GM18526 (cell line): ENCODE results near the gene PSMD1.

ENCODE experiments used
- POLR2A ChIP-seq: IDR thresholded peaks from 3 replicates; pipeline ENCODE4 v1.6.1; 2011; ENCODE audit not compliant: insufficient read length; ENCODE audit errors: extremely low read depth

PSMD1 gene

DNA sequence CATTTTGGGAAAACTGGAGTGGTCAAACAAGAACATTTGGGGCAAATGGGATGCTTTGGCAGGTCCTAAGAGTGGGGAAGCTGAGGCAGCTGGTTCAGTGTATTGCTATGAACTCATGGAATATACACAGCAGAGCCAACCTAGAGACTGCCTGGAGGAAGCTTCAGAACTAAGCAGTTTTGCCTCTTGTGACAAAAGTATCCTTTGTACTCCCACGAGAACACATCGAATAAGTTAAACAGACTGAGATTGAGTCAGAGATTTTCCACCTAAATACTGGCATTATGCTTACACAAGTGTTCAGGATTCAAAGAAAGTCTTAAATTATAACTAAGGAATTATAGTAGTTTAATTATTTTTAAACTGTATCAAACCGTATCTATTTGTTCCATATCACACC lies 136.5 kb downstream of the PSMD1 start:
- no peak for TF ChIP-seq POLR2A

DNA sequence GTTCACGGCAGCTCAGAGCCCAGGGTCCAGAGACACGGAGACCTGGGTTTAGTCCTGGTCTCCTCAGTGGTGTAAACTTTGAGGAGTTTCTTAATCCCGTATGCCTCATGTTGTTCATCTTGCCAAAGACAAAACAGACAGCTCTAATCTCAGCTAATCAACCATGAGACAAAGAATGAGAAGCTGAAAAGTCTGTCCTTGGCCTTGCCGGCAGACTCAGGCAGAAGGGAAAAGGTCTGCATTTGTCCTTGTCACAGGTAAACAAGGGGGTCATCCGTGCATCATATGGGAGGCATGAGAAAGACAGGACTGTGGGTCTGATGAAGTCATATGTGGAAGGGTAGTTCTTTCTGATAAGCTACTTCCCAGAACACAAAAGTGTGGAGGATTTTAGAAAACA lies 139.9 kb downstream of the PSMD1 start:
- no peak for TF ChIP-seq POLR2A

DNA sequence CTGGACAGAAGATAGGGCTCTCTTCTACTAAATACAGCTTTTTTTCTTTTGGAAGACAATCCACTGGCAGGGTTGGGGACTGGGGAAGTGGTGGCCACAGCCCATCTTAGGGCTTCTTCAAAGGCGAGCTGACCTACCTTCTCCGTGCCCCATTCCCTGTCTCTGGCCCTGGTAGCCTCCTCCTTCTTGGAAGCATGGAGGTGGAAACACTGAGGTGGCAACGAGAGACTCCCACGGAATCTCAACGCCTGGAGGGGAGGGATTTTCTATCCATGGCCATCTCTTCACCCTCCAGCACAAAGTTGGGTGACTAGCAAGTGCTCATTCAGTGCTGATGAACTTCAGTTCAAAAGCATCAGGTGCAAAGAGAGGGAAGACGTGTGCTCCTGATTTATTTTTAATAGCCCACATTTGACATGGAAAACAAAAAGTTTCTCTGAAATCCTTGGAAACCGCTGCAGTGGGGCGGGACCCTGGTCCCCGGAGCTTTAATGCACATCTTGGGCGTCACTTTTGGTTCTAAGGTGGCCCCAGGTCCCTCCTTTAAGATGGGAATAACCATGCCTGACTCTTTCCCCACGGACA lies 141.1 kb downstream of the PSMD1 start:
- no peak for TF ChIP-seq POLR2A

DNA sequence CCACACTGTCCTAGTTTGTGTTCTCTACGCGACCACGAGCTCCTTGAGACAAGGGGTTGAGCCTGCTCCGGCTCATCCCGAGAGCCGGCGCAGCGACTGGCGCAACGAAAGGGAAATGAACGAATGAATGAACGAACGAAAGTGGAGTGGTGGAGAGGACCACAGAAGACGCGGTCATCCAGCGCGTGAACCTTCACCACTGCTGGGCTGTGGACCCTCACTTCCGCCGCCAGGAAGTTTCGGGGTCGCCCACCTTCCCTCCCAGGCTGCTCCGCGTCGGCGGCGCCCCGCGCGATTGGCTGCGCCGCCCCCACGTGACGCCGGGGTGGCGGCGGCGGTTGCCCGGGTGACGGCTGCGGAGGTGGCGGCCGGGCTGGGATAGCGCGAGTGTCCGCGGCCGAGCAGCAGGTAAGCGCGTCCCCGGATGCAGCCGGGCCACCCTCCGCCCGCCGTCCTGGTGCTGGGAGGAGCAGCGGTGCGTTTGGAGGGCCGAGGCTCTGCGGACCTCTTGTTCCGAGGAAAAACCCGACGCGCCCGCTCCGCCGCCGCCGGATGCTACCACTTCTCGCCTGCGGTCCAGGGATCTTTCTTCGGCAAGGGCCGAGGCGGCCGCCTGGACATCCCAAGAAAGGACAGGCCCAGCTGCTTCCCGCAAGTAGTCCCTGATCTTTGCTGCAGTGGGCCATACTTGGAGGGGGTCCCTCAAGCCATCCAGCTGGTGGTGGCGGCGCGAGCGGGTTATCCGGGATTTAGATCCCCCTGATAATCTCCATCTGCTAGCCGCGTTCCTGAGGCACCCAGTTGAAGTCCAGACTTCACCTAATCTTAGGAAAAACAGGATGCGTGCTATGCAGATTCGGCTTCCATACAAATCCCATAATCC lies 141.9 kb downstream of the PSMD1 start, which contains the start of gene ARMC9:
Gene ARMC9 (plus strand): TSS at position 341 of the 883 bp plus-strand sequence. CDS start 7,608 bp downstream, outside the sequence.
- TF ChIP-seq POLR2A: peak; percentile 89

DNA sequence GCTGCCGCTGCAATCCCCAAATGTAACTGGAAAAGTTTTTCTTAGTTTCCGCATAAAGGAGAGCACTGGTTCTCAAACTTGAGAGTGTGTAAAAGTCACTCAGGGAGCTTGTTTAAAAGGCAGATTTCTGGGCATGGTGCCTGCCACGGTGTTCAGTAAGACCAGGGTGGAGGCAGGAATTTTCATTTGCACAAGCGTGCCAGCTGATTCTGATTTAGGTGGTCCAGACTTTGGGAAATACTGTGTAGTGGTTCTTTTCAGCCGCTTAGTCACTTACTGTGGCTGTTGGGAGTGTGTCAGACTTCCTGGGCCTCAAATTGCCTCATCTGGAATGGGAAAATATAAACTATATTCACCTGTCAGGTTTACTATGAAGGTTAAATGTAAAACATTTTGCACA lies 142.6 kb downstream of the PSMD1 start:
- no peak for TF ChIP-seq POLR2A

DNA sequence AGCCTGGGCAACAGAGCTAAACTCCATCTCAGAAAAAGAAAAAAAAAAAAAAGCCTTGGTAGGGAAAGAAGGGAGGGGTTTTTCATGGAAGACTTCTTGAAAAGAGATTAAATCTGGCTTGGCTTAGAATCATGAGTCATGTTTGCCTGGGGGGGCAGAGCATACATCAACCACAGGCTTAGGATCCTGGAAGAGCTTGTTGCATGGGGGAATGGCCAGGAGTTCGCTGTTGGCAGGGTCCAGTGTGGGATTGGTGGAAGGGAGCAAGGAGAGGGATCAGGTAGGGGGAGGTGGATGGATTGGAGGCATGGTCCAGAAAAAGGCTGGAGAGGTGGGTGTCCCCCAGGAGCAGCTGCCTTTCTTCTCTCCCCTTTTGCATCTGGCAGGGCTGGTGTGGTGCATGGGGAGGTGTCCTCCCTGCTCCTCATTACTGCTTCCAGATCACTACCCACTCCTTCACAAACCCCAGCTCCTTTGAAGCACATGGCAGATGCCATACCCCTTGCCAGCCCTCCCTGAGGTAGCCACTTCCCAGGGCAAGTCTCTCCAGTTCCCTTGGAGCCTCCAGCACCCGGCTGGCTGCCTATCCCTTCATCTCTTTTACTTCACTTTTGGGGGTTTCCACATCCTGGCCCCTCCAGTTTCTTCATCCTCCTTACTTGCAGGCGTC lies 144.3 kb downstream of the PSMD1 start:
- TF ChIP-seq POLR2A: no peak

DNA sequence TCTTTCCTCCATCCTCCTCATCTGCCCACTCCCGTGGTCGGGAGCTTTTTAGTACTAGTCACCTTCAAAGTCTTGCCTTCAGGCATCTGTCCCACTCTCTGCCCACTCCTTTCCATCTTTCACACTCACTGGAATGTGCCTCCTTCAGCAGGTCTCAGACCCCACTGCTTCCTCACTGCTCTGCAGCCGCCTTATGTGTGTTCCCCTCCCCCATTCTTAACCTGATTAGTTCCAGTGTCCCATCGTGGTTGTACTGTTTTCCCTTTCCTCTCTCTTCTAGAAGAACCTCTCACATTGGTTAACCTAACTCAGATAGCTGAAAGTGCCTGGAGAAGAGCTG lies 144.8 kb downstream of the PSMD1 start:
- TF ChIP-seq POLR2A: no peak

DNA sequence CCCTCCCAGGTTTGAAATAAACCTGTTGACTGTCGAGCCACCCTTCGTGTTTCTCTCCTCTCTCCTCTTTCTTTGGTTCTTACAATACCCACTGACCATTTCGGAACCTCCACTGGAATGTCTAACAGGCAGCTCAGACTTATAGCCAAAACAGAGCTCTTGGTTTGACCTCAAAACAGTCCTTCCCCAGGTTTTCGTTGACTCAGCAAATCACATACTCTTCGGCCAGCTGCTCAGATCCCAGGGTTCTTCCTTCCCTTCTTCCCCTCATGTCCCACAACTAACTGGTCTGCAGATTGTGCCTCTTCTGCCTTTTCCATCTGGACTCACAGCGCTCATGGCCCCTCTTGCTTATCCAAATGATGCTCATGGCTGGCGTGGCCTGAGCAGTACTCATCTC lies 146.4 kb downstream of the PSMD1 start:
- TF ChIP-seq POLR2A: no peak

DNA sequence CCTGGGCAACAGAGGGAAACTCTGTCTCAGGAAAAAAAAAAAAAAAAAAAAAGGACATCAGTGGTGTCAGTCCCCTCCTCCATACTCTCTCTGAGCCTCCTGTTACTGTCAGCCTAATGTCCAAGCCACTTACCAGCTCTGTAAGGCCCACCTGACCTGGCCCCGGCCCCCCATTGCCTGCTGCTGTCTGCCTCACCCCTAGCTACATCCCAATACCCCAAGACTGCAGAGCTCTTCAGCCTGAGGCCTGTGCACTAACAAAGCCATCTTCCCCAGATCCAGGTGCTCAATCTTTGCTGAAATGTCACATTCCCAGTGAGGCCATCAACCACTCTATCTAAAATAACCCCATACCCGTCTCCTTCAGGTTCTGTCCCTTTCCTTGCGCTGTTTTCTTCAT lies 147.5 kb downstream of the PSMD1 start:
- no peak for TF ChIP-seq POLR2A

DNA sequence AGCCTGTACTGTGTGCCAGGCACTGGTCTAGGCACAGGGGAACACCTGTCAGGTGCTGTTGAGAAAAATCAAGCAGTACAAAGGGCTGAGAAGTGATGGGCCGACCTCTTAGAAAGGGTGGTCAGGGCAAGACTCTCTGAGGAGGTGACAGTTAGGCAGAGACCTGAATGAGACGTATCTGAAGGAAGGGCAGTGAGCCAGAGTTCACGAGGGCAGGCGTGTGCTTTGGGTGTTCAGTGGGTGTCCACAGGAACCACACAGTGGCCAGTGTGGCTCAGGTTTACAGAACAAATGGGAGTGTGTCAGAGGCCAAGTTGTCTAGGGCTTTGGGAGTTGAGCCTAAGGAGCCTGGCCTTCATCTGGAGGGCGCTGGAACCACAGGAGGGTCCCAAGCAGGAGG lies 147.9 kb downstream of the PSMD1 start:
- no peak for TF ChIP-seq POLR2A

DNA sequence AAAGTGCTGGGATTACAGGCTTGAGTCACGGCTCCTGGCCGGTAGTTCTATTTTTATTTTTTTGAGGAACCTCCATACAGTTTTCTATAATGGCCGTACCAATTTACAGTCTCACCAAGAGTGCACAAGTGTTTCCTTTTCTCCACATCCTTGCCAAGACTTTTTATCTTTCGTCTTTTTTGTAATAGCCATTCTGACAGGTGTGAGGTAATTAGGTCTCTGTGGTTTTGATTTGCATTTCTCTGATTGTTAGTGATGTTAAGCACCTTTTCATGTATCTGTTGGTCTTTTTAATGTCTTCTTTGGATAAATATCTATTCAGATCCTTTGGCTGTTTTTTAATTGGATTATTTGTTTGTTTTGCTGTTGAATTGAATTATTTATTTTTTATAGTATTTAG lies 151.1 kb downstream of the PSMD1 start:
- TF ChIP-seq POLR2A: no peak

DNA sequence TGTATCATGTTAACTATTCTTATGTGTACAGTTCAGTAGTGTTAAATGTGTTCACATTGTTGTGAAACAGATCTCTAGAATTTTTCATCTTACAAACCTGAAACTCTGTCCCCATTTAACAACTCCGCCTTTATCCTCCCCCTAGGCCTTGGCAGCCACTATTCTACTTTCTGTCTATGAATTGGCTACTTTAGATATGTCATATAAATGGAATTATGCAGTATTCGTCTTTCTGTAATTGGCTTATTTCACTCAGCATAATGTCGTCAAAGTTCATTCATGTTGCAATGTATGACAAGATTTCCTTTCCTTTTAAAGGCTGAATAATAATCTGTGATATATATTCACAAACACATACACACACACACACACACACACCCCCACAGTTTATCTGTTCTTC lies 154.1 kb downstream of the PSMD1 start:
- TF ChIP-seq POLR2A: no peak

DNA sequence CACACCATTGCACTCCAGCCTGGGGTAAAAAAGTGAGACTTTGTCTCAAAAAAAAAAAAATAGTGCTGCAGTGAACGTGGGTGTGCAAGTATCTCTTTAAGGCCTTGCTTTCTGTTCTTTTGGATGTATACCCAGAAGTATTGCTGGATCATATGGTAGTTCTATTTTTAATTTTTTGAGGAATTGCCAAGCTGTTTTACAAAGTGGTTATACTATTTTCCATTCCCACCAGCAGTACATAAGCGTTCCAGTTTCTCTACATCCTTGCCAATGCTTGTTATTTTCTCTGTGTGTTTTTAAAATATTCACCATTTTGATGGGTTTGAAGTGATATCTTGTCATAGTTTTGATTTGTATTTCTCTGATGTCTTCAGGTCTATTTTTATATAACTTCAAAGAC lies 154.8 kb downstream of the PSMD1 start:
- TF ChIP-seq POLR2A: no peak

DNA sequence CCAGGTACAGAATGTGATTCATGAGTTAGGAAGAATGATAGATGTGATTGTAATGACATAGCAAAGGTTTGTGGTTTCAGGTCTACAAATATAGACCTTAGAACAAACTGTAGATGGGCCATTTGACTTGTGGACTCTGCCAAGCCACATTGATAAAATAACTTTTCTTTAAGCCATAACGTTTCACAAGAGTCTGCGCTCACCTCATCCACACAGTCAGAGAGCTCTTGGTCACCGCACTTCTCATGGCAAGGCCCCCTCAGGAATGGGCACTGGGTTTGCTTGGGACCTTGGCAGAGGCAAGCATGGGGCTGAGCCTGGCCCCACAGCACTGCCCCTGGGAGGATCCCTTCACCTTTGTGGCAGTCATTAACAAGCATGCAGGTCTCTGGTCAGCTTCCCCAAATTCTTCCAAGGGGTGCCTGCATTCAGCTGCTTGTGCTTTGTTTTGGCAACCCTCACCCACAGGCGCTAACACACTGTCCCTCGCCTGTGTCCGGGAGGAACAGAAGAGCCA lies 155.7 kb downstream of the PSMD1 start:
- TF ChIP-seq POLR2A: no peak

DNA sequence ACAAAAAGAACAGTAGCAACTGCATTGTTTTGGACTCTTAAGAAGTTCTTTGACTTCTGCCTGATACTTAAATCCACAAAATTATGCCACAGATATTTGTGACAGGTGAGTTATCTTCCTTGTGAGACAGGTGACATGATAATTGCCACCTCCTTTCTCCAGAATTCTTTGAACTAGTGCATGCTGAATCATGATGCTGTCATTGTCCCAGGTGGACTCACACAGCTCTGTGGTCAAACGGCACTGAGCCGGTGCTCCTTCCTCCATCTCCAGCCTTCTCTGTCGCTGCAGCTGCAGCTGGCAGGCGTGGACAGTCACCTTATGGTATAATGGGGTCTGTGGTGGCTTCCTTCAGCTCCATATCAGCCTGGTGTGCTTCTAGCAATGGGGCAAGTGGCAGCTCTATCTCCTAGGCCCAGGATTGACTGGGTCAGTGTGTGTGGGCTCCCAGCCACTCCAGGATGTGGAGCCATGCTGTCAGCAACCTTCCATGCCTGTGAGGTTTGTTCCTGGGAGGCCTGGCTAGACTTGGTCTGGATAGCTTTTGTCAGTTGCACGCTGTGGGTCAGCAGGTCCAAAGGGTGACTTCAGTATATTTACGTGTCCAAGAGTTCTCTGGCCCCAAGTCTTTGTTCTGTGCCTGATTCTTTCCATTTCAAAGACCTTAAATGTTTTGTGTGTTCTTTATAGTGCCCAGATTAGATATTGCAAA lies 157.4 kb downstream of the PSMD1 start:
- TF ChIP-seq POLR2A: no peak

DNA sequence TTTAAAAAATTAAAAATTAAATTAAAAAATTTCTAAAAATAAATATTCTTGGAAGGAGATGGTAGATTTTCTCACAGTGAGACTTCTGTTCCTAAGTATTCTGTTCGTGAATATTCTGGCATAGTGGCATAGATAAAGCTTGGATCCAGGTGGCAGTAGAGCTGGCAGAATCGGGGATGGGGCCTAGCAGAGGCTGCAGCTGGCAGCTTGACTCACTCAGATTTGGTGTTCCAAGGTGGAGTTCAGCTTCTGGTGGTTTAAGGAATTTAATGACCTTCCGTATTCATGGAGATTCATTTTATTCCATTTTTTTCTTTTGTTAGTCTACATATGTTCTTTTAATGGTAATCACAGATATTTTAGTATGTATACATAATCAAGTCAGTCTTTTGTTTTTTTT lies 161.7 kb downstream of the PSMD1 start:
- TF ChIP-seq POLR2A: no peak

DNA sequence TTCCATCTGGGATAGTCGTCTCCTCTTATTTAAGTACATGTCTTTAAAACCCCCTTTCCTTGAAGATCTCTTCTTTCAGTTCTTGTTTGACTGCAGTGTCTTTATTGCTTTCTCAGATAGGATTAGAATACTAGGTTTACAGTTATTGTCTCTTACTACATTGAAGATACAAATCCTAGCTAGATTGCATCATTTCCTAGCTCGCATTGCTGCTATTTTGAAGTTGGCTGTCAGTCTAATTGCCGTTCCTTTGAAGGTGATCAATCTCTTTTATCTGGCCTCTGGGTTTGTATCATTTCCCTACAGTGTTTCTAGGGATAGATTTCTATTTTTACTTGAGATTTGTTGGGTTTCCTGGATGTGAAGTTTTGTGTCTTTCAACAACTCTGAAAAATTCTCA lies 162.6 kb downstream of the PSMD1 start:
- TF ChIP-seq POLR2A: no peak
